SK-N-SH treated with all-trans-retinoic acid at 6 μM for 48 hours (cell line): ENCODE measurements around the gene CD300A.

Source experiments
- ATAC-seq: fragments of 200-7000 bp; cut with Tn5 transposase; 3 replicates; pipeline ENCODE4 v1.9.1; 2020; ENCODE audit warnings: mild to moderate bottlenecking, moderate library complexity
- ARNTL ChIP-seq: fragments of 450-650 bp; formaldehyde crosslinking; IDR thresholded peaks from 2 replicates; pipeline ENCODE4 v1.5.0; 2020; ENCODE audit warnings: low read depth, mild to moderate bottlenecking, moderate library complexity, borderline replicate concordance
- BACH2 ChIP-seq: fragments of 250-450 bp; sonication (Bioruptor Pico); IDR thresholded peaks from 2 replicates; pipeline ENCODE4 v1.9.0; 2021; ENCODE audit warnings: mild to moderate bottlenecking, borderline replicate concordance
- CSDC2 ChIP-seq: fragments of 250-450 bp; sonication (Bioruptor Pico); IDR thresholded peaks from 2 replicates; pipeline ENCODE4 v1.5.0; 2020; ENCODE audit warnings: mild to moderate bottlenecking, moderate library complexity
- ESRRG ChIP-seq: fragments of 250-450 bp; sonication (Bioruptor Pico); IDR thresholded peaks from 2 replicates; pipeline ENCODE4 v1.6.1; 2021; ENCODE audit warnings: mild to moderate bottlenecking
- OSR1 ChIP-seq: fragments of 250-450 bp; sonication (Bioruptor Pico); IDR thresholded peaks from 2 replicates; pipeline ENCODE4 v1.8.0; 2022; ENCODE audit warnings: moderate library complexity, mild to moderate bottlenecking, inconsistent platforms
- PPARA ChIP-seq: fragments of 250-450 bp; sonication (Bioruptor Pico); IDR thresholded peaks from 2 replicates; pipeline ENCODE4 v1.5.0; 2020; ENCODE audit warnings: mild to moderate bottlenecking, borderline replicate concordance
- RARB ChIP-seq: fragments of 250-450 bp; sonication (Bioruptor Pico); IDR thresholded peaks from 2 replicates; pipeline ENCODE4 v1.8.0; 2021; ENCODE audit warnings: mild to moderate bottlenecking, moderate library complexity
- SNAI2 ChIP-seq: fragments of 250-450 bp; sonication (Bioruptor Pico); IDR thresholded peaks from 2 replicates; pipeline ENCODE4 v1.5.0; 2020; ENCODE audit warnings: mild to moderate bottlenecking, moderate library complexity
- TCF4 ChIP-seq: fragments of 250-450 bp; sonication (Bioruptor Pico); IDR thresholded peaks from 2 replicates; pipeline ENCODE4 v1.8.0; 2021; ENCODE audit warnings: mild to moderate bottlenecking, moderate library complexity, borderline replicate concordance
- TOX ChIP-seq: fragments of 250-450 bp; sonication (Bioruptor Pico); IDR thresholded peaks from 2 replicates; pipeline ENCODE4 v1.8.0; 2021; ENCODE audit warnings: mild to moderate bottlenecking, moderate library complexity, borderline replicate concordance
- ZC3H10 ChIP-seq: fragments of 250-450 bp; sonication (Bioruptor Pico); IDR thresholded peaks from 2 replicates; pipeline ENCODE4 v1.5.1; 2021; ENCODE audit warnings: mild to moderate bottlenecking, moderate library complexity
- ZFP3 ChIP-seq: fragments of 250-450 bp; sonication (Bioruptor Pico); IDR thresholded peaks from 2 replicates; pipeline ENCODE4 v1.5.0; 2020; ENCODE audit warnings: mild to moderate bottlenecking, moderate library complexity
- ZFP30 ChIP-seq: fragments of 450-650 bp; formaldehyde crosslinking; IDR thresholded peaks from 2 replicates; pipeline ENCODE4 v1.5.0; 2022; ENCODE audit warnings: mild to moderate bottlenecking, moderate library complexity
- ZNF565 ChIP-seq: fragments of 450-650 bp; formaldehyde crosslinking; conservative IDR thresholded peaks from 2 replicates; pipeline ENCODE4 v1.5.0; 2020; ENCODE audit warnings: low read depth, mild to moderate bottlenecking, moderate library complexity
- ZNF70 ChIP-seq: fragments of 450-650 bp; formaldehyde crosslinking; IDR thresholded peaks from 2 replicates; pipeline ENCODE4 v1.5.0; 2020; ENCODE audit warnings: mild to moderate bottlenecking, moderate library complexity
- ZNF8 ChIP-seq: fragments of 450-650 bp; formaldehyde crosslinking; IDR thresholded peaks from 2 replicates; pipeline ENCODE4 v1.5.0; 2020; ENCODE audit warnings: mild to moderate bottlenecking, moderate library complexity
- TF ChIP-seq, protein P1 (sequence below): fragments of 250-450 bp; sonication (Bioruptor Pico); IDR thresholded peaks from 2 replicates; pipeline ENCODE4 v1.5.0; 2020; ENCODE audit warnings: mild to moderate bottlenecking, moderate library complexity
- TF ChIP-seq, protein P2 (sequence below): fragments of 250-450 bp; sonication (Bioruptor Pico); IDR thresholded peaks from 2 replicates; pipeline ENCODE4 v1.8.0; 2021; ENCODE audit warnings: low read depth, mild to moderate bottlenecking, moderate library complexity, borderline replicate concordance
- TF ChIP-seq, protein P3 (sequence below): fragments of 250-450 bp; sonication (Bioruptor Pico); IDR thresholded peaks from 2 replicates; pipeline ENCODE4 v1.5.1; 2021; ENCODE audit warnings: mild to moderate bottlenecking, moderate library complexity
- TF ChIP-seq, protein P4 (sequence below): fragments of 250-450 bp; sonication (Bioruptor Pico); IDR thresholded peaks from 2 replicates; pipeline ENCODE4 v1.8.0; 2020; ENCODE audit warnings: mild to moderate bottlenecking, moderate library complexity, borderline replicate concordance
- TF ChIP-seq, protein P5 (sequence below): fragments of 250-450 bp; sonication (Bioruptor Pico); IDR thresholded peaks from 2 replicates; pipeline ENCODE4 v1.5.1; 2020; ENCODE audit warnings: low read depth, mild to moderate bottlenecking, moderate library complexity

CD300A gene

DNA sequence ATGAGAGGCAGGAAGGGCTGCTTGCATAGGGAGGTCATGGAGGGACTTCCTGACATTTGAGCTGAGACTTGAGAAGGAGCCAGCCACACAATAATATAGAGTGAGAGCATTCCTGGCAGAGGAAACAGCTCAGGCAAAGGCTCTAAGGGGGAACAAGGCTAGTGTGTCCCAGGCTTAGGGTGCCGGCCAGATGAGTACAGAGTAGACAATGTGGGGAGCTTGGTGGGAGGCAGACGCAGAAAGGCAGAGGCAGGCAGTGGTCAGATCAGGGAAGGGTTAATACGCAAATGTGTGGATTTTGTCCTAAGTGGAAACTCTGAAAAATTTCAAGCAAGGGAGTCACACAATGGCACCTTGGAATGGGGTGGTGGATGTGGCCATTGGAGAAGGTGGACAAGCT, 33.6 kb downstream of the CD300A start:
- ATAC-seq: no peak
- TF ChIP-seq ZFP3 (no peak), ZNF565 (no peak), RARB (CRISPR knock-in tag) (no peak), TCF4 (CRISPR knock-in tag) (no peak), ZC3H10 (no peak), ZNF70 (CRISPR knock-in tag) (no peak), OSR1 (CRISPR knock-in tag) (no peak), PPARA (no peak), ZFP30 (CRISPR knock-in tag) (no peak), ARNTL (CRISPR knock-in tag) (no peak), ZNF8 (no peak), BACH2 (CRISPR knock-in tag) (no peak), ESRRG (CRISPR knock-in tag) (no peak), SNAI2 (CRISPR knock-in tag) (no peak)
- TF ChIP-seq, protein P1, sequence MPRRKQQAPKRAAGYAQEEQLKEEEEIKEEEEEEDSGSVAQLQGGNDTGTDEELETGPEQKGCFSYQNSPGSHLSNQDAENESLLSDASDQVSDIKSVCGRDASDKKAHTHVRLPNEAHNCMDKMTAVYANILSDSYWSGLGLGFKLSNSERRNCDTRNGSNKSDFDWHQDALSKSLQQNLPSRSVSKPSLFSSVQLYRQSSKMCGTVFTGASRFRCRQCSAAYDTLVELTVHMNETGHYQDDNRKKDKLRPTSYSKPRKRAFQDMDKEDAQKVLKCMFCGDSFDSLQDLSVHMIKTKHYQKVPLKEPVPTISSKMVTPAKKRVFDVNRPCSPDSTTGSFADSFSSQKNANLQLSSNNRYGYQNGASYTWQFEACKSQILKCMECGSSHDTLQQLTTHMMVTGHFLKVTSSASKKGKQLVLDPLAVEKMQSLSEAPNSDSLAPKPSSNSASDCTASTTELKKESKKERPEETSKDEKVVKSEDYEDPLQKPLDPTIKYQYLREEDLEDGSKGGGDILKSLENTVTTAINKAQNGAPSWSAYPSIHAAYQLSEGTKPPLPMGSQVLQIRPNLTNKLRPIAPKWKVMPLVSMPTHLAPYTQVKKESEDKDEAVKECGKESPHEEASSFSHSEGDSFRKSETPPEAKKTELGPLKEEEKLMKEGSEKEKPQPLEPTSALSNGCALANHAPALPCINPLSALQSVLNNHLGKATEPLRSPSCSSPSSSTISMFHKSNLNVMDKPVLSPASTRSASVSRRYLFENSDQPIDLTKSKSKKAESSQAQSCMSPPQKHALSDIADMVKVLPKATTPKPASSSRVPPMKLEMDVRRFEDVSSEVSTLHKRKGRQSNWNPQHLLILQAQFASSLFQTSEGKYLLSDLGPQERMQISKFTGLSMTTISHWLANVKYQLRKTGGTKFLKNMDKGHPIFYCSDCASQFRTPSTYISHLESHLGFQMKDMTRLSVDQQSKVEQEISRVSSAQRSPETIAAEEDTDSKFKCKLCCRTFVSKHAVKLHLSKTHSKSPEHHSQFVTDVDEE (CRISPR knock-in tag): no peak
- TF ChIP-seq, protein P2, sequence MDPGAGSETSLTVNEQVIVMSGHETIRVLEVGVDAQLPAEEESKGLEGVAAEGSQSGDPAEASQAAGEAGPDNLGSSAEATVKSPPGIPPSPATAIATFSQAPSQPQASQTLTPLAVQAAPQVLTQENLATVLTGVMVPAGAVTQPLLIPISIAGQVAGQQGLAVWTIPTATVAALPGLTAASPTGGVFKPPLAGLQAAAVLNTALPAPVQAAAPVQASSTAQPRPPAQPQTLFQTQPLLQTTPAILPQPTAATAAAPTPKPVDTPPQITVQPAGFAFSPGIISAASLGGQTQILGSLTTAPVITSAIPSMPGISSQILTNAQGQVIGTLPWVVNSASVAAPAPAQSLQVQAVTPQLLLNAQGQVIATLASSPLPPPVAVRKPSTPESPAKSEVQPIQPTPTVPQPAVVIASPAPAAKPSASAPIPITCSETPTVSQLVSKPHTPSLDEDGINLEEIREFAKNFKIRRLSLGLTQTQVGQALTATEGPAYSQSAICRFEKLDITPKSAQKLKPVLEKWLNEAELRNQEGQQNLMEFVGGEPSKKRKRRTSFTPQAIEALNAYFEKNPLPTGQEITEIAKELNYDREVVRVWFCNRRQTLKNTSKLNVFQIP: no peak
- TF ChIP-seq, protein P3, sequence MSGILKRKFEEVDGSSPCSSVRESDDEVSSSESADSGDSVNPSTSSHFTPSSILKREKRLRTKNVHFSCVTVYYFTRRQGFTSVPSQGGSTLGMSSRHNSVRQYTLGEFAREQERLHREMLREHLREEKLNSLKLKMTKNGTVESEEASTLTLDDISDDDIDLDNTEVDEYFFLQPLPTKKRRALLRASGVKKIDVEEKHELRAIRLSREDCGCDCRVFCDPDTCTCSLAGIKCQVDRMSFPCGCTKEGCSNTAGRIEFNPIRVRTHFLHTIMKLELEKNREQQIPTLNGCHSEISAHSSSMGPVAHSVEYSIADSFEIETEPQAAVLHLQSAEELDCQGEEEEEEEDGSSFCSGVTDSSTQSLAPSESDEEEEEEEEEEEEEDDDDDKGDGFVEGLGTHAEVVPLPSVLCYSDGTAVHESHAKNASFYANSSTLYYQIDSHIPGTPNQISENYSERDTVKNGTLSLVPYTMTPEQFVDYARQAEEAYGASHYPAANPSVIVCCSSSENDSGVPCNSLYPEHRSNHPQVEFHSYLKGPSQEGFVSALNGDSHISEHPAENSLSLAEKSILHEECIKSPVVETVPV (CRISPR knock-in tag): no peak
- TF ChIP-seq, protein P4, sequence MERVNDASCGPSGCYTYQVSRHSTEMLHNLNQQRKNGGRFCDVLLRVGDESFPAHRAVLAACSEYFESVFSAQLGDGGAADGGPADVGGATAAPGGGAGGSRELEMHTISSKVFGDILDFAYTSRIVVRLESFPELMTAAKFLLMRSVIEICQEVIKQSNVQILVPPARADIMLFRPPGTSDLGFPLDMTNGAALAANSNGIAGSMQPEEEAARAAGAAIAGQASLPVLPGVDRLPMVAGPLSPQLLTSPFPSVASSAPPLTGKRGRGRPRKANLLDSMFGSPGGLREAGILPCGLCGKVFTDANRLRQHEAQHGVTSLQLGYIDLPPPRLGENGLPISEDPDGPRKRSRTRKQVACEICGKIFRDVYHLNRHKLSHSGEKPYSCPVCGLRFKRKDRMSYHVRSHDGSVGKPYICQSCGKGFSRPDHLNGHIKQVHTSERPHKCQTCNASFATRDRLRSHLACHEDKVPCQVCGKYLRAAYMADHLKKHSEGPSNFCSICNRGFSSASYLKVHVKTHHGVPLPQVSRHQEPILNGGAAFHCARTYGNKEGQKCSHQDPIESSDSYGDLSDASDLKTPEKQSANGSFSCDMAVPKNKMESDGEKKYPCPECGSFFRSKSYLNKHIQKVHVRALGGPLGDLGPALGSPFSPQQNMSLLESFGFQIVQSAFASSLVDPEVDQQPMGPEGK (CRISPR knock-in tag): no peak
- TF ChIP-seq, protein P5, sequence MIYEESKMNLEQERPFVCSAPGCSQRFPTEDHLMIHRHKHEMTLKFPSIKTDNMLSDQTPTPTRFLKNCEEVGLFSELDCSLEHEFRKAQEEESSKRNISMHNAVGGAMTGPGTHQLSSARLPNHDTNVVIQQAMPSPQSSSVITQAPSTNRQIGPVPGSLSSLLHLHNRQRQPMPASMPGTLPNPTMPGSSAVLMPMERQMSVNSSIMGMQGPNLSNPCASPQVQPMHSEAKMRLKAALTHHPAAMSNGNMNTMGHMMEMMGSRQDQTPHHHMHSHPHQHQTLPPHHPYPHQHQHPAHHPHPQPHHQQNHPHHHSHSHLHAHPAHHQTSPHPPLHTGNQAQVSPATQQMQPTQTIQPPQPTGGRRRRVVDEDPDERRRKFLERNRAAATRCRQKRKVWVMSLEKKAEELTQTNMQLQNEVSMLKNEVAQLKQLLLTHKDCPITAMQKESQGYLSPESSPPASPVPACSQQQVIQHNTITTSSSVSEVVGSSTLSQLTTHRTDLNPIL (CRISPR knock-in tag): no peak
- TF ChIP-seq, all 23 proteins: peak for 0

DNA sequence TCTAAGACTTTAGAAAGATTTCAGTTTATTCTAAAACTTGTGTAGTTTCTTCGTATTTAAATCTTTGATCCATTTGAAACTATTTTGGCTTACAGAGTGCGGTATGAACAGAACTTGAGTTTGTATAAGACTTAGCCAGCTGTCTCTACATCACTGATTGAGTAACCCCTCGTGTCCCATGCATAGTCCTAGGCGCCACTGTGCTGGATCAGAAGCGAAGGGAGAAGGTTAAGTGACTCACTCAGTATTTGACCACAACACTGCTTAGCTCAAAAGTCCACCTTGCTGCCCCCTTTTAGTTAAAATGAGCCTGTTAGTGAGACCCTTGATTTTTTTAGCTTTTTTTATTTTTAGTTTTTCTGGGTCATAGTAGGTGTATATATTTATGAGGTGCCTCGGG, 36.4 kb downstream of the CD300A start:
- ATAC-seq: no peak
- TF ChIP-seq ZFP3 (no peak), ZFP30 (CRISPR knock-in tag) (no peak), OSR1 (CRISPR knock-in tag) (no peak), ZC3H10 (no peak), BACH2 (CRISPR knock-in tag) (no peak), TCF4 (CRISPR knock-in tag) (no peak), RARB (CRISPR knock-in tag) (no peak), ZNF565 (no peak), CSDC2 (CRISPR knock-in tag) (no peak), TOX (CRISPR knock-in tag) (no peak), ARNTL (CRISPR knock-in tag) (no peak), ZNF70 (CRISPR knock-in tag) (no peak), PPARA (no peak), ZNF8 (no peak)
- TF ChIP-seq, protein P3 (CRISPR knock-in tag): no peak
- TF ChIP-seq, protein P1 (CRISPR knock-in tag): no peak
- TF ChIP-seq, protein P4 (CRISPR knock-in tag): no peak
- TF ChIP-seq, protein P5 (CRISPR knock-in tag): no peak
